GM23338 (cell line): ENCODE results near the gene TAGAP.

ENCODE experiments used
- CTCF ChIP-seq, 2 experiments: fragments of 200-600 bp in 1 of 2; sonication (generic) in 1 of 2; conservative IDR thresholded peaks; 2 replicates each; pipeline versions ENCODE4 v1.5.1 to v1.6.1; 2016 to 2017; ENCODE audit warnings: antibody characterized with exemption in 2 of 2, low read depth in 2 of 2, mild to moderate bottlenecking in 2 of 2, moderate library complexity in 1 of 2
- ETS1 ChIP-seq: IDR thresholded peaks from 2 replicates; pipeline ENCODE4 v1.6.1; 2016; ENCODE audit warnings: antibody characterized with exemption
- EZH2 ChIP-seq: fragments of 200-600 bp; sonication (generic); IDR thresholded peaks from one replicate; pipeline ENCODE4 v1.8.0; 2017; ENCODE audit warnings: antibody characterized with exemption, mild to moderate bottlenecking, low read depth; ENCODE audit not compliant: unreplicated experiment
- EZH2phosphoT487 ChIP-seq: fragments of 200-600 bp; sonication (generic); IDR thresholded peaks from one replicate; pipeline ENCODE4 v1.8.1; 2018; ENCODE audit warnings: antibody characterized with exemption; ENCODE audit not compliant: unreplicated experiment
- JUNB ChIP-seq: IDR thresholded peaks from one replicate; pipeline ENCODE4 v1.6.1; 2016; ENCODE audit warnings: antibody characterized with exemption; ENCODE audit not compliant: unreplicated experiment
- NANOG ChIP-seq: IDR thresholded peaks from 2 replicates; pipeline ENCODE4 v1.6.1; 2016; ENCODE audit warnings: antibody characterized with exemption, borderline replicate concordance
- POLR2AphosphoS5 ChIP-seq: IDR thresholded peaks from 2 replicates; pipeline ENCODE4 v1.6.1; 2016; ENCODE audit warnings: antibody characterized with exemption, low read depth
- STAT1 ChIP-seq: IDR thresholded peaks from one replicate; pipeline ENCODE4 v1.6.1; 2016; ENCODE audit warnings: antibody characterized with exemption; ENCODE audit not compliant: unreplicated experiment
- ZNF331 ChIP-seq: fragments of 250-450 bp; sonication (Bioruptor Pico); IDR thresholded peaks from 2 replicates; pipeline ENCODE4 v1.5.0; 2020; ENCODE audit warnings: low read depth, mild to moderate bottlenecking, moderate library complexity
- ZNF462 ChIP-seq: fragments of 250-450 bp; sonication (Bioruptor Pico); IDR thresholded peaks from 2 replicates; pipeline ENCODE4 v1.5.0; 2020; ENCODE audit warnings: mild to moderate bottlenecking, moderate library complexity
- TF ChIP-seq, protein P1 (sequence below): IDR thresholded peaks from one replicate; pipeline ENCODE4 v1.6.1; 2018; ENCODE audit warnings: antibody characterized with exemption; ENCODE audit not compliant: unreplicated experiment

- TF ChIP-seq ZNF331 (CRISPR knock-in tag) (no peak), STAT1 (no peak), CTCF (conservative IDR thresholded peaks at IDR 0.05; ENCODE audit: low read depth in 2 of 2) (no peak), NANOG (no peak), POLR2AphosphoS5 (no peak), EZH2 (no peak), EZH2phosphoT487 (no peak), ETS1 (no peak), JUNB (no peak), ZNF462 (CRISPR knock-in tag) (no peak)
- TF ChIP-seq, protein P1, sequence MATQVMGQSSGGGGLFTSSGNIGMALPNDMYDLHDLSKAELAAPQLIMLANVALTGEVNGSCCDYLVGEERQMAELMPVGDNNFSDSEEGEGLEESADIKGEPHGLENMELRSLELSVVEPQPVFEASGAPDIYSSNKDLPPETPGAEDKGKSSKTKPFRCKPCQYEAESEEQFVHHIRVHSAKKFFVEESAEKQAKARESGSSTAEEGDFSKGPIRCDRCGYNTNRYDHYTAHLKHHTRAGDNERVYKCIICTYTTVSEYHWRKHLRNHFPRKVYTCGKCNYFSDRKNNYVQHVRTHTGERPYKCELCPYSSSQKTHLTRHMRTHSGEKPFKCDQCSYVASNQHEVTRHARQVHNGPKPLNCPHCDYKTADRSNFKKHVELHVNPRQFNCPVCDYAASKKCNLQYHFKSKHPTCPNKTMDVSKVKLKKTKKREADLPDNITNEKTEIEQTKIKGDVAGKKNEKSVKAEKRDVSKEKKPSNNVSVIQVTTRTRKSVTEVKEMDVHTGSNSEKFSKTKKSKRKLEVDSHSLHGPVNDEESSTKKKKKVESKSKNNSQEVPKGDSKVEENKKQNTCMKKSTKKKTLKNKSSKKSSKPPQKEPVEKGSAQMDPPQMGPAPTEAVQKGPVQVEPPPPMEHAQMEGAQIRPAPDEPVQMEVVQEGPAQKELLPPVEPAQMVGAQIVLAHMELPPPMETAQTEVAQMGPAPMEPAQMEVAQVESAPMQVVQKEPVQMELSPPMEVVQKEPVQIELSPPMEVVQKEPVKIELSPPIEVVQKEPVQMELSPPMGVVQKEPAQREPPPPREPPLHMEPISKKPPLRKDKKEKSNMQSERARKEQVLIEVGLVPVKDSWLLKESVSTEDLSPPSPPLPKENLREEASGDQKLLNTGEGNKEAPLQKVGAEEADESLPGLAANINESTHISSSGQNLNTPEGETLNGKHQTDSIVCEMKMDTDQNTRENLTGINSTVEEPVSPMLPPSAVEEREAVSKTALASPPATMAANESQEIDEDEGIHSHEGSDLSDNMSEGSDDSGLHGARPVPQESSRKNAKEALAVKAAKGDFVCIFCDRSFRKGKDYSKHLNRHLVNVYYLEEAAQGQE, result no peak
Measured at GRCh38 chr6:159080217-159080976, 35.6 kb upstream of the TAGAP start.
